Measurements from ENCODE around the gene TSPAN18.

Gene TSPAN18

GRCh38 chr11:44829838-44830237, 103.1 kb downstream of the TSPAN18 start:
- no peak for DNase-seq

- DNase-seq, result no peak
These were observed 105.0 kb downstream of the TSPAN18 start for GRCh38 chr11:44831605-44832394.

GRCh38 chr11:44832452-44832851, 105.7 kb downstream of the TSPAN18 start:
- DNase-seq, result no peak

GRCh38 chr11:44833221-44833876, 106.6 kb downstream of the TSPAN18 start:
- DNase-seq, result no peak

GRCh38 chr11:44833877-44834452, 107.2 kb downstream of the TSPAN18 start:
- no peak for DNase-seq

GRCh38 chr11:44834846-44835245, 108.1 kb downstream of the TSPAN18 start:
- no peak for DNase-seq

GRCh38 chr11:44835296-44835695, 108.5 kb downstream of the TSPAN18 start:
- no peak for DNase-seq

GRCh38 chr11:44835938-44836337, 109.2 kb downstream of the TSPAN18 start:
- no peak for DNase-seq

GRCh38 chr11:44837661-44838060, 110.9 kb downstream of the TSPAN18 start:
- DNase-seq, result no peak

GRCh38 chr11:44839458-44840084, 112.8 kb downstream of the TSPAN18 start:
- no peak for DNase-seq

GRCh38 chr11:44840085-44840478, 113.3 kb downstream of the TSPAN18 start:
- DNase-seq, result no peak

GRCh38 chr11:44840521-44841251, 113.9 kb downstream of the TSPAN18 start:
- DNase-seq, result no peak

GRCh38 chr11:44842220-44842619, 115.5 kb downstream of the TSPAN18 start:
- DNase-seq, result no peak

GRCh38 chr11:44846852-44847251, 120.1 kb downstream of the TSPAN18 start:
- DNase-seq, result no peak

- no peak for DNase-seq
These were observed 120.6 kb downstream of the TSPAN18 start for GRCh38 chr11:44847316-44847715.

- DNase-seq, result no peak
These were observed 121.6 kb downstream of the TSPAN18 start for GRCh38 chr11:44848203-44848962.

- no peak for DNase-seq
These were observed 122.2 kb downstream of the TSPAN18 start for GRCh38 chr11:44848963-44849350.

GRCh38 chr11:44849424-44849823, 122.7 kb downstream of the TSPAN18 start:
- no peak for DNase-seq

GRCh38 chr11:44849922-44850321, 123.2 kb downstream of the TSPAN18 start:
- DNase-seq, result no peak

- no peak for DNase-seq
These were observed 124.7 kb downstream of the TSPAN18 start for GRCh38 chr11:44851496-44851895.

- no peak for DNase-seq
These were observed 125.5 kb downstream of the TSPAN18 start for GRCh38 chr11:44852159-44852747.

GRCh38 chr11:44852952-44853351, 126.2 kb downstream of the TSPAN18 start:
- no peak for DNase-seq
